Caco-2 (cell line): ENCODE data around the gene SOST. TPM values are rescaled to one million over a fixed set of nuclear protein-coding genes. Genes with fewer than 3 reads are reported as not detected.
"Not testable (repeated sequence)": the region's sequence is repeated elsewhere in the genome, so short reads cannot be mapped to it uniquely, and the experiment has no call there.

Source experiments
- BruUV-seq: library from RNA; stranded (reverse); fragments of 400-500 nt; replicated peaks from 2 replicates; lab custom pipeline; 2021; lab: Mats Ljungman, UMichigan
- CTCF ChIA-PET: fragments of 300-600 bp; sonication (Branson Sonifier 250); formaldehyde crosslinking; loops from one replicate; lab custom pipeline; 2022; ENCODE audit warnings: antibody characterized with exemption; lab: Charles Lee
- POLR2A ChIA-PET: fragments of 300-600 bp; sonication (Branson Sonifier 250); formaldehyde crosslinking; loops from one replicate; lab custom pipeline; 2022; ENCODE audit warnings: antibody characterized with exemption; lab: Charles Lee
- DNase-seq, 2 experiments: peaks; one replicate each; pipeline versions ENCODE4 v3.0.0 to v3.0.0-alpha.2; 2020 to 2022
- H3K27me3 ChIP-seq: replicated peaks from 2 replicates; pipeline ENCODE4 v1.6.0; 2011; ENCODE audit warnings: low read length; ENCODE audit not compliant: control insufficient read depth, insufficient read depth
- H3K36me3 ChIP-seq: 2 replicates; pipeline ENCODE4 v1.5.1; 2011; ENCODE audit warnings: low read length; ENCODE audit not compliant: control insufficient read depth, insufficient read depth
- H3K4me1 ChIP-seq: fragments of 250-450 bp; sonication (Bioruptor Pico); 2 replicates; pipeline ENCODE4 v1.5.1; 2020; ENCODE audit warnings: mild to moderate bottlenecking
- H3K4me3 ChIP-seq: 2 replicates; pipeline ENCODE4 v1.5.1; 2011; ENCODE audit warnings: low read depth, mild to moderate bottlenecking, control low read depth, low read length
- H3K9me3 ChIP-seq: fragments of 250-450 bp; sonication (Bioruptor Pico); 2 replicates; pipeline ENCODE4 v1.5.1; 2020; ENCODE audit warnings: mild to moderate bottlenecking, moderate library complexity
- H3K27ac Mint-ChIP-seq: one replicate; pipeline ENCODE4 v1.8.0; 2022; ENCODE audit warnings: mixed read lengths; ENCODE audit not compliant: unreplicated experiment
- H3K27me3 Mint-ChIP-seq: one replicate; pipeline ENCODE4 v1.8.0; 2022; ENCODE audit warnings: mixed read lengths; ENCODE audit not compliant: insufficient read depth, unreplicated experiment
- H3K36me3 Mint-ChIP-seq: one replicate; pipeline ENCODE4 v1.8.0; 2022; ENCODE audit warnings: mild to moderate bottlenecking, mixed read lengths; ENCODE audit not compliant: insufficient read depth, unreplicated experiment
- H3K4me1 Mint-ChIP-seq: one replicate; pipeline ENCODE4 v1.8.0; 2022; ENCODE audit warnings: low read depth, mixed read lengths; ENCODE audit not compliant: unreplicated experiment
- H3K4me3 Mint-ChIP-seq: one replicate; pipeline ENCODE4 v1.8.0; 2022; ENCODE audit warnings: mild to moderate bottlenecking, moderate library complexity, mixed read lengths; ENCODE audit not compliant: unreplicated experiment
- H3K9me3 Mint-ChIP-seq: one replicate; pipeline ENCODE4 v1.8.0; 2022; ENCODE audit warnings: mixed read lengths; ENCODE audit not compliant: unreplicated experiment
- intact Hi-C: fragments of 100-400 bp; cut with micrococcal nuclease; formaldehyde crosslinking; loops from one replicate; pipeline ENCODE4 v1.10.0; 2022; ENCODE audit not compliant: unreplicated experiment
- total RNA-seq: library from RNA; stranded (reverse); gene quantifications from 2 replicates; pipeline ENCODE4 v1.2.3, GENCODE V29; 2022
- TF ChIP-seq, protein P1 (sequence below), 2 experiments: fragments of 200-600 bp in 1 of 2; IDR thresholded peaks; 1 replicate in 1 of 2; 2 replicates in 1 of 2; pipeline versions ENCODE4 v1.5.1 to v1.8.0; 2011 to 2022; ENCODE audit warnings: antibody characterized with exemption in 1 of 2, control low read depth in 1 of 2, inconsistent platforms in 1 of 2, low read depth in 1 of 2, low read length in 1 of 2, mild to moderate bottlenecking in 1 of 2, moderate library complexity in 1 of 2; ENCODE audit not compliant: insufficient read depth in 1 of 2, severe bottlenecking in 1 of 2, unreplicated experiment in 1 of 2

SOST gene
- total RNA-seq, 1 experiment from 2014 or later, result not detected

DNA sequence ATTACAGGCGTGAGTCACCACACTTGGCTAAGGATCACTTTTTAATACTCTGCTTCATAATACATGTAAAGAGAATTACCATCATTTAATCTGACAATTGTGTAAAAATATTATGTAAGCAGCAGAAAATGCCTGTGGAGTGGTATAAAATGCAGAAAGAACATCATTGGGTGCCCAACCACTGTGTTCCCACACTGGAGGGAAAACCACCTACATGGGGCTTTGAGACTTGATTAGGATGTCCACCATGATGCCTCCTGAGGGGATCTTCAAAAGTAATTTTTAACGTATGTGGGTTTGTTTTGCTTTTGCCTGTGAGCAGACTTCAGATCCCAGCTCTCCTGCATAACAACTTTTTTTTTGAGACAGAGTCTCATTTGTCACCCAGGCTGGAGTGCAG is 40.5 kb upstream of the SOST start:
- BruUV-seq, result no TSS peak

DNA sequence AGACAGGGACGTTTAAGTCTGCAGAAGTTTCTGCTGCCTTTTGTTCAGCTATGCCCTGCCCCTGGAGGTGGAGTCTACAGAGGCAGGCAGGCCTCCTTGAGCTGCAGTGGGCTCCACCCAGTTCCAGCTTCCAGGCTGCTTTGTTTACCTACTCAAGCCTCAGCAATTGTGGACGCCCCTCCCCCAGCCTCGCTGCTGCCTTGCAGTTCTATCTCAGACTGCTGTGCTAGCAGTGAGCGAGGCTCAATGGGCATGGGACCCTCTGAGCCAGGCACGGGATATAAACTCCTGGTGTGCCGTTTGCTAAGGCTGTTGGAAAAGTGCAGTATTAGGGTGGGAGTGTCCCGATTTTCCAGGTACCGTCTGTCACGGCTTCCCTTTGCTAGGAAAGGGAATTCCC is 39.4 kb upstream of the SOST start:
- H3K9me3 ChIP-seq, H3K27ac Mint-ChIP-seq, intact Hi-C loops, H3K36me3 ChIP-seq, H3K36me3 Mint-ChIP-seq, H3K27me3 Mint-ChIP-seq, POLR2A ChIA-PET, H3K4me3 ChIP-seq, H3K4me3 Mint-ChIP-seq, DNase-seq, BruUV-seq, H3K27me3 ChIP-seq, CTCF ChIA-PET: not testable (repeated sequence)
- H3K4me1 ChIP-seq, result peaks cover 22% of the 10 kb centered on the region
- Mint-ChIP-seq H3K4me1 (peaks cover 22% of the 10 kb centered on the region), H3K9me3 (peaks cover 11% of the 10 kb centered on the region)

More for the DNA sequence above, 40.5 kb upstream of the SOST start:
- Mint-ChIP-seq H3K36me3 (no peaks in the 10 kb centered on the region), H3K9me3 (peaks cover 11% of the 10 kb centered on the region), H3K4me3 (no peak overlapping the region), H3K27ac (no peak overlapping the region), H3K27me3 (peaks cover 2% of the 10 kb centered on the region), H3K4me1 (peaks cover 32% of the 10 kb centered on the region)
- DNase-seq, result no peak
- POLR2A ChIA-PET, result no interaction called here
- H3K36me3 ChIP-seq, result no peaks in the 10 kb centered on the region
- H3K27me3 ChIP-seq, result no peaks in the 10 kb centered on the region
- CTCF ChIA-PET, result no interaction called here
- no peak overlapping the region for H3K4me3 ChIP-seq
- peaks cover 22% of the 10 kb centered on the region for H3K4me1 ChIP-seq
- H3K9me3 ChIP-seq, result peaks cover 9% of the 10 kb centered on the region; the same call in 1 of the 2 replicates
- TF ChIP-seq, protein P1, sequence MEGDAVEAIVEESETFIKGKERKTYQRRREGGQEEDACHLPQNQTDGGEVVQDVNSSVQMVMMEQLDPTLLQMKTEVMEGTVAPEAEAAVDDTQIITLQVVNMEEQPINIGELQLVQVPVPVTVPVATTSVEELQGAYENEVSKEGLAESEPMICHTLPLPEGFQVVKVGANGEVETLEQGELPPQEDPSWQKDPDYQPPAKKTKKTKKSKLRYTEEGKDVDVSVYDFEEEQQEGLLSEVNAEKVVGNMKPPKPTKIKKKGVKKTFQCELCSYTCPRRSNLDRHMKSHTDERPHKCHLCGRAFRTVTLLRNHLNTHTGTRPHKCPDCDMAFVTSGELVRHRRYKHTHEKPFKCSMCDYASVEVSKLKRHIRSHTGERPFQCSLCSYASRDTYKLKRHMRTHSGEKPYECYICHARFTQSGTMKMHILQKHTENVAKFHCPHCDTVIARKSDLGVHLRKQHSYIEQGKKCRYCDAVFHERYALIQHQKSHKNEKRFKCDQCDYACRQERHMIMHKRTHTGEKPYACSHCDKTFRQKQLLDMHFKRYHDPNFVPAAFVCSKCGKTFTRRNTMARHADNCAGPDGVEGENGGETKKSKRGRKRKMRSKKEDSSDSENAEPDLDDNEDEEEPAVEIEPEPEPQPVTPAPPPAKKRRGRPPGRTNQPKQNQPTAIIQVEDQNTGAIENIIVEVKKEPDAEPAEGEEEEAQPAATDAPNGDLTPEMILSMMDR (IDR thresholded peaks at IDR 0.05; ENCODE audit: insufficient read depth in 1 of 2, low read depth in 1 of 2, low read length in 1 of 2, severe bottlenecking in 1 of 2, unreplicated experiment in 1 of 2), result no peak
- intact Hi-C loops, result no loop called here

DNA sequence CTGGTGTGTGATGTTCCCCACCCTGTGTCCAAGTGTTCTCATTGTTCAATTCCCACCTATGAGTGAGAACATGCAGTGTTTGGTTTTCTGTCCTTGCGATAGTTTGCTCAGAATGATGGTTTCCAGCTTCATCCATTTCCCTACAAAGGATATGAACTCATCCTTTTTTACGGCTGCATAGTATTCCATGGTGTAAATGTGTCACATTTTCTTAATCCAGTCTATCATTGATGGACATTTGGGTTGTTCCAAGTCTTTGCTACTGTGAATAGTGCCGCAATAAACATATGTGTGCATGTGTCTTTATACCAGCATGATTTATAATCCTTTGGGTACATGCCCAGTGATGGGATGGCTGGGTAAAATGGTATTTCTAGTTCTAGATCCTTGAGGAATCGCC is 34.1 kb upstream of the SOST start:
- H3K9me3 ChIP-seq, POLR2A ChIA-PET, H3K4me1 ChIP-seq, H3K36me3 Mint-ChIP-seq, DNase-seq, H3K4me3 ChIP-seq, H3K4me1 Mint-ChIP-seq, BruUV-seq, H3K36me3 ChIP-seq, H3K27me3 Mint-ChIP-seq, H3K27me3 ChIP-seq, H3K27ac Mint-ChIP-seq, CTCF ChIA-PET, H3K4me3 Mint-ChIP-seq, intact Hi-C loops: not testable (repeated sequence)
- H3K9me3 Mint-ChIP-seq, result peaks cover 11% of the 10 kb centered on the region

DNA sequence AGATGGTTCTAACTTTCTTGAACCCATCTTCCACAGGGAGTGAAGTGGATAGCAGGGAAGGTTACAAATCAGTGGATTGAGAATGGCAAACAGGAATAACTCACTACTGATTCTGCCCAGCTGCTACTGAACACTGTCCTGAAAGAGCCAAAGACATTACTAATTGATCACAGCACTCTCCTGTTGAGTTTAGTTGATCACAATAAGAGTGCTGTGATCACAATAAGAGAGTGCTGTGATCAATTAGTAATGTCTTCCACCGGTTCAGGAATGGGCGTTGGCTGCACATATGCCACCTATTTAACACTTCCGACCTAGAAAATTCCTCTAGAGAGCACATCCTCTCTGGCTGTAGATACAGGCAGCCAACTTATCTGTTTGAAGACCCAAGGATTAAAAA is 33.0 kb upstream of the SOST start:
- intact Hi-C loops, result no loop called here
- peak overlapping the region; percentile 57 for H3K4me3 Mint-ChIP-seq
- TF ChIP-seq, protein P1 (IDR thresholded peaks at IDR 0.05; ENCODE audit: insufficient read depth in 1 of 2, low read depth in 1 of 2, low read length in 1 of 2, severe bottlenecking in 1 of 2, unreplicated experiment in 1 of 2), result no peak
- ChIA-PET CTCF (no interaction called here), POLR2A (no interaction called here)
- peak; percentile 69 to 70 for DNase-seq
- H3K36me3 Mint-ChIP-seq, result no peaks in the 10 kb centered on the region
- no peaks in the 10 kb centered on the region for H3K4me1 Mint-ChIP-seq
- BruUV-seq, result no TSS peak
- peaks cover 2% of the 10 kb centered on the region for H3K27me3 Mint-ChIP-seq
- peaks cover 5% of the 10 kb centered on the region; the same call in 1 of the 2 replicates for H3K4me1 ChIP-seq
- no peaks in the 10 kb centered on the region for H3K9me3 ChIP-seq
- H3K27me3 ChIP-seq, result no peaks in the 10 kb centered on the region
- H3K9me3 Mint-ChIP-seq, result peaks cover 1% of the 10 kb centered on the region
- no peaks in the 10 kb centered on the region for H3K36me3 ChIP-seq
- no peak overlapping the region for H3K4me3 ChIP-seq
- H3K27ac Mint-ChIP-seq, result no peak overlapping the region
